NCI-H1092 treated with DMSO at 0.1 percent for 48 hours (cell line): ENCODE results near the gene CCDC59.

Experiments
- DNase-seq: peaks from one replicate; lab custom pipeline; 2025; lab: John Stamatoyannopoulos, UW

CCDC59 gene

DNA sequence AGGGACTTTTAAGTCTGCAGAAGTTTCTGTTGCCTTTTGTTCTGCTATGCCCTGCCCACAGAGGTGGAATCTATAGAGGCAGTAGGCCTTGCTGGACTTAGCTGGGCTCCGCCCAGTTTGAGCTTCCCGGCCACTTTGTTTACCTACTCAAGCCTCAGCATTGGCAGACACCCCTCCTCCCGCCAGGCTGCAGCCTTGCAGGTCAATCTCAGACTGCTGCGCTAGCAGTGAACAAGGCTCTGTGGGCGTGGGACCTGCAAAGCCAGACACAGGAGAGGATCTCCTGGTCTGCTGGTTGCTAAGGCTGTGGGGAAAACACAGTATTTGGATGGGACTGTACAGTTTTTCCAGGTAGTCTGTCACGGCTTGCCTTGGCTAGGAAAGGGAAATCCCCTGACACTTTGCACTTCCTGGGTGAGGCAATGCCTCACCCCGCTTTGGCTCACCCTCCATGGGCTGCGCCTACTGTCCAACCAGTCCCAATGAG, 43.7 kb downstream of the CCDC59 start:
- DNase-seq: no peak
